Esophagus muscularis mucosa (tissue), 3 donors: ENCODE measurements around the gene PRDM16.

ENCODE experiments used
- CTCF ChIP-seq, 3 experiments: fragments of 200-600 bp in 2 of 3; fragments of 450-650 bp in 1 of 3; sonication (generic) in 2 of 3; IDR thresholded peaks; one replicate each; pipeline ENCODE4 v1.5.1; 2017 to 2019; ENCODE audit warnings: antibody characterized with exemption in 3 of 3, mild to moderate bottlenecking in 2 of 3, moderate library complexity in 1 of 3
- POLR2A ChIP-seq: fragments of 450-650 bp; IDR thresholded peaks from one replicate; pipeline ENCODE4 v1.6.1; 2017; ENCODE audit warnings: antibody characterized with exemption, moderate library complexity, mild to moderate bottlenecking, low read depth
- POLR2AphosphoS5 ChIP-seq, 2 donors: sonication (generic); formaldehyde crosslinking; IDR thresholded peaks; one replicate each; pipeline ENCODE4 v1.6.1; 2017; ENCODE audit warnings: antibody characterized with exemption in 2 of 2

- TF ChIP-seq CTCF (IDR thresholded peaks at IDR 0.05), result no peak
- TF ChIP-seq POLR2AphosphoS5 (IDR thresholded peaks at IDR 0.05), result no peak
- no peak for TF ChIP-seq POLR2A
These were observed 103.7 kb downstream of the PRDM16 start for GRCh38 chr1:3172431-3173380.
